CD8-positive, alpha-beta memory T cell (primary cell): ENCODE results near the gene PSAT1. TPM values are rescaled to one million over a fixed set of nuclear protein-coding genes. Genes with fewer than 3 reads are reported as not detected.

Experiments used
- CTCF ChIA-PET: fragments of 350-600 bp; sonication (Branson Sonifier 250); formaldehyde crosslinking; loops from one replicate; lab custom pipeline; 2021; ENCODE audit warnings: antibody characterized with exemption; lab: Charles Lee
- POLR2A ChIA-PET: fragments of 350-600 bp; sonication (Branson Sonifier 250); formaldehyde crosslinking; loops from one replicate; lab custom pipeline; 2021; ENCODE audit warnings: antibody characterized with exemption; lab: Charles Lee
- DNase-seq, 5 donors: peaks; one replicate each; pipeline versions ENCODE4 v3.0.0 to v3.0.0-alpha.2; 2020 to 2022; ENCODE audit warnings: mixed read lengths in 1 of 5
- H3K27ac ChIP-seq: one replicate; pipeline ENCODE4 v1.7.0; 2013; ENCODE audit warnings: low read depth, mild to moderate bottlenecking, low read length, moderate library complexity
- H3K27me3 ChIP-seq: 2 replicates; pipeline ENCODE4 v1.7.0; 2013; ENCODE audit warnings: low read length, mild to moderate bottlenecking; ENCODE audit not compliant: insufficient read depth, poor library complexity, severe bottlenecking
- H3K36me3 ChIP-seq: 2 replicates; pipeline ENCODE4 v1.7.0; 2013; ENCODE audit warnings: mild to moderate bottlenecking, low read length, moderate library complexity; ENCODE audit not compliant: insufficient read depth
- H3K4me1 ChIP-seq: 2 replicates; pipeline ENCODE4 v1.7.0; 2013; ENCODE audit warnings: mild to moderate bottlenecking, low read length, moderate library complexity; ENCODE audit not compliant: insufficient read depth
- H3K4me3 ChIP-seq: 2 replicates; pipeline ENCODE4 v1.7.0; 2013; ENCODE audit warnings: mild to moderate bottlenecking, low read length
- H3K9me3 ChIP-seq: 2 replicates; pipeline ENCODE4 v1.7.0; 2013; ENCODE audit warnings: mild to moderate bottlenecking, low read length
- H3K27ac Mint-ChIP-seq, 8 donors: one replicate each; pipeline ENCODE4 v1.8.0; 2020 to 2021; ENCODE audit warnings: mixed read lengths in 8 of 8, mild to moderate bottlenecking in 6 of 8, inconsistent platforms in 3 of 8, moderate library complexity in 3 of 8
- H3K27me3 Mint-ChIP-seq, 2 donors: one replicate each; pipeline ENCODE4 v1.8.0; 2020 to 2021; ENCODE audit warnings: mixed read lengths in 2 of 2, mild to moderate bottlenecking in 1 of 2, moderate library complexity in 1 of 2
- H3K36me3 Mint-ChIP-seq, 3 donors: one replicate each; pipeline ENCODE4 v1.8.0; 2020 to 2021; ENCODE audit warnings: mixed read lengths in 3 of 3, inconsistent platforms in 1 of 3, mild to moderate bottlenecking in 1 of 3
- H3K4me1 Mint-ChIP-seq, 3 donors: one replicate each; pipeline ENCODE4 v1.8.0; 2020 to 2021; ENCODE audit warnings: mixed read lengths in 3 of 3, inconsistent platforms in 1 of 3, mild to moderate bottlenecking in 1 of 3
- H3K4me3 Mint-ChIP-seq, 7 donors: one replicate each; pipeline ENCODE4 v1.8.0; 2020 to 2021; ENCODE audit warnings: mixed read lengths in 7 of 7, mild to moderate bottlenecking in 6 of 7, moderate library complexity in 4 of 7, inconsistent platforms in 2 of 7
- H3K9me3 Mint-ChIP-seq, 5 donors: one replicate each; pipeline ENCODE4 v1.8.0; 2020 to 2022; ENCODE audit warnings: mixed read lengths in 5 of 5, mild to moderate bottlenecking in 3 of 5, moderate library complexity in 2 of 5, inconsistent platforms in 1 of 5
- polyA plus RNA-seq: library from polyadenylated mRNA; unstranded; fragments of 300-500 nt; fragmentation: Illumina TruSeq; gene quantifications from one replicate; pipeline ENCODE4 v1.2.3, GENCODE V29; 2021
- total RNA-seq, 2 experiments: library from RNA; stranded (reverse); gene quantifications; one replicate each; pipeline ENCODE4 v1.2.3, GENCODE V29; 2021

PSAT1 gene
- total and polyA plus RNA-seq, 3 experiments from 2014 or later: 11.6 to 93.4 (median 89.0) TPM

GRCh38 chr9:78354324-78354973 lies 57.5 kb downstream of the PSAT1 start:
- H3K4me3 ChIP-seq: no peak overlapping the region
- no peak for DNase-seq
- no peaks in the 10 kb centered on the region for H3K36me3 Mint-ChIP-seq
- no peaks in the 10 kb centered on the region for H3K36me3 ChIP-seq
- H3K9me3 Mint-ChIP-seq: no peaks in the 10 kb centered on the region
- H3K4me1 ChIP-seq: peaks cover 8% of the 10 kb centered on the region
- no peak overlapping the region for H3K27ac Mint-ChIP-seq
- ChIA-PET POLR2A (no interaction called here), CTCF (no interaction called here)
- H3K9me3 ChIP-seq: no peaks in the 10 kb centered on the region
- H3K4me3 Mint-ChIP-seq: no peak overlapping the region
- H3K27me3 Mint-ChIP-seq: peaks cover 0 to 3% of the 10 kb centered on the region in 2 donors
- no peaks in the 10 kb centered on the region for H3K27me3 ChIP-seq
- no peak overlapping the region for H3K27ac ChIP-seq
- H3K4me1 Mint-ChIP-seq: peaks cover 11 to 19% (median 13%) of the 10 kb centered on the region in 3 donors

- Histone ChIP-seq H3K27me3 (no peaks in the 10 kb centered on the region), H3K4me3 (no peak overlapping the region), H3K9me3 (no peaks in the 10 kb centered on the region), H3K4me1 (peaks cover 8% of the 10 kb centered on the region), H3K36me3 (no peaks in the 10 kb centered on the region), H3K27ac (no peak overlapping the region)
- Mint-ChIP-seq H3K9me3 (no peaks in the 10 kb centered on the region), H3K27ac (no peak overlapping the region), H3K4me3 (no peak overlapping the region), H3K36me3 (no peaks in the 10 kb centered on the region), H3K27me3 (peaks cover 0 to 3% of the 10 kb centered on the region in 2 donors), H3K4me1 (peaks cover 11 to 19% (median 13%) of the 10 kb centered on the region in 3 donors)
- no peak for DNase-seq
- ChIA-PET CTCF (no interaction called here), POLR2A (no interaction called here)
Measured at GRCh38 chr9:78354989-78355388, 58.1 kb downstream of the PSAT1 start.

- no peaks in the 10 kb centered on the region for H3K36me3 ChIP-seq
- H3K36me3 Mint-ChIP-seq: no peaks in the 10 kb centered on the region
- CTCF ChIA-PET: interaction anchor here (1.9 kb wide), 1 partner anchor 13 kb away, joined by 5 read pairs; no protein-coding TSS in a partner anchor
Measured at GRCh38 chr9:78356634-78357033, 59.7 kb downstream of the PSAT1 start.

GRCh38 chr9:78357165-78357873 lies 60.4 kb downstream of the PSAT1 start:
- no peak overlapping the region for H3K27ac Mint-ChIP-seq
- CTCF ChIA-PET: interaction anchor here (1.9 kb wide), 1 partner anchor 12 kb away, joined by 5 read pairs; no protein-coding TSS in a partner anchor

More at GRCh38 chr9:78356634-78357033, 59.7 kb downstream of the PSAT1 start:
- Mint-ChIP-seq H3K4me3 (no peak overlapping the region), H3K27ac (no peak overlapping the region), H3K9me3 (no peaks in the 10 kb centered on the region), H3K27me3 (peaks cover 0 to 3% of the 10 kb centered on the region in 2 donors), H3K4me1 (peaks cover 8 to 10% (median 10%) of the 10 kb centered on the region in 3 donors)
- DNase-seq: no peak
- POLR2A ChIA-PET: no interaction called here
- H3K4me3 ChIP-seq: no peak overlapping the region
- no peaks in the 10 kb centered on the region for H3K9me3 ChIP-seq
- no peaks in the 10 kb centered on the region for H3K27me3 ChIP-seq
- peaks cover 7% of the 10 kb centered on the region for H3K4me1 ChIP-seq
- H3K27ac ChIP-seq: no peak overlapping the region

GRCh38 chr9:78358329-78359051 lies 61.6 kb downstream of the PSAT1 start:
- Mint-ChIP-seq H3K36me3 (no peaks in the 10 kb centered on the region), H3K4me3 (no peak overlapping the region), H3K4me1 (no peaks in the 10 kb centered on the region), H3K27ac (no peak overlapping the region), H3K9me3 (no peaks in the 10 kb centered on the region), H3K27me3 (peaks cover 0 to 3% of the 10 kb centered on the region in 2 donors)
- H3K27me3 ChIP-seq: no peaks in the 10 kb centered on the region
- H3K4me3 ChIP-seq: no peak overlapping the region
- no peaks in the 10 kb centered on the region for H3K4me1 ChIP-seq
- H3K27ac ChIP-seq: no peak overlapping the region
- no peaks in the 10 kb centered on the region for H3K9me3 ChIP-seq
- no peaks in the 10 kb centered on the region for H3K36me3 ChIP-seq
- ChIA-PET POLR2A (no interaction called here), CTCF (interaction anchor here (1.9 kb wide), 1 partner anchor 11 kb away, joined by 5 read pairs; no protein-coding TSS in a partner anchor)
- DNase-seq: no peak

More at GRCh38 chr9:78357165-78357873, 60.4 kb downstream of the PSAT1 start:
- Histone ChIP-seq H3K36me3 (no peaks in the 10 kb centered on the region), H3K4me1 (peaks cover under 1% of the 10 kb centered on the region), H3K9me3 (no peaks in the 10 kb centered on the region), H3K27ac (no peak overlapping the region), H3K4me3 (no peak overlapping the region), H3K27me3 (no peaks in the 10 kb centered on the region)
- H3K4me1 Mint-ChIP-seq: peaks cover under 1 to 3% (median 3%) of the 10 kb centered on the region in 3 donors
- peaks cover 0 to 3% of the 10 kb centered on the region in 2 donors for H3K27me3 Mint-ChIP-seq
- POLR2A ChIA-PET: no interaction called here
- no peak for DNase-seq
- H3K36me3 Mint-ChIP-seq: no peaks in the 10 kb centered on the region
- no peaks in the 10 kb centered on the region for H3K9me3 Mint-ChIP-seq
- no peak overlapping the region for H3K4me3 Mint-ChIP-seq

DNA sequence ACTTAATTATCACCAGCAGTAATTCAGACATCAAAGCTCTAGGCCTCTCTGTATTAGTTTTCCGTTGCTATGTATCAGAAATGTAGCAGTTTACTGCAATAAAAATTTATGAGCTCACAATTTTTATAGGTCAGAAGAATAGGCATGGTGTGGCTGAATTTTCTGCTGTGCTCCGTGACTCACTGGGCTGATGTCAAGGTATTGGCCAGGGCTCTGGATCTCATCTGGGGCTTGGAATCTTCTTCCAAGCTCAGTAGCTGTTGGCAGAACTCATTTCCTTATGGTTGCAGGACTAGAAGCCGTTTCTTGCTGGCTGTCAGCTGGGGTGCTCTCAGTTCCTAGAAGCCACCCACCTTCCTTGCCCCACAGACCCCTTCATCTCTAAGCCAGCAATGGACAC lies 66.3 kb downstream of the PSAT1 start:
- ChIA-PET CTCF (interaction anchor here (0.7 kb wide), 1 partner anchor 102 kb away, joined by 3 read pairs; no protein-coding TSS in a partner anchor), POLR2A (no interaction called here)
- H3K27me3 ChIP-seq: no peaks in the 10 kb centered on the region
- Mint-ChIP-seq H3K9me3 (no peaks in the 10 kb centered on the region), H3K4me1 (no peaks in the 10 kb centered on the region), H3K27ac (no peak overlapping the region), H3K36me3 (no peaks in the 10 kb centered on the region), H3K27me3 (no peaks in the 10 kb centered on the region), H3K4me3 (no peak overlapping the region)
- H3K27ac ChIP-seq: no peak overlapping the region
- no peaks in the 10 kb centered on the region for H3K9me3 ChIP-seq
- H3K4me1 ChIP-seq: no peaks in the 10 kb centered on the region
- H3K36me3 ChIP-seq: no peaks in the 10 kb centered on the region
- no peak for DNase-seq
- H3K4me3 ChIP-seq: no peak overlapping the region

DNA sequence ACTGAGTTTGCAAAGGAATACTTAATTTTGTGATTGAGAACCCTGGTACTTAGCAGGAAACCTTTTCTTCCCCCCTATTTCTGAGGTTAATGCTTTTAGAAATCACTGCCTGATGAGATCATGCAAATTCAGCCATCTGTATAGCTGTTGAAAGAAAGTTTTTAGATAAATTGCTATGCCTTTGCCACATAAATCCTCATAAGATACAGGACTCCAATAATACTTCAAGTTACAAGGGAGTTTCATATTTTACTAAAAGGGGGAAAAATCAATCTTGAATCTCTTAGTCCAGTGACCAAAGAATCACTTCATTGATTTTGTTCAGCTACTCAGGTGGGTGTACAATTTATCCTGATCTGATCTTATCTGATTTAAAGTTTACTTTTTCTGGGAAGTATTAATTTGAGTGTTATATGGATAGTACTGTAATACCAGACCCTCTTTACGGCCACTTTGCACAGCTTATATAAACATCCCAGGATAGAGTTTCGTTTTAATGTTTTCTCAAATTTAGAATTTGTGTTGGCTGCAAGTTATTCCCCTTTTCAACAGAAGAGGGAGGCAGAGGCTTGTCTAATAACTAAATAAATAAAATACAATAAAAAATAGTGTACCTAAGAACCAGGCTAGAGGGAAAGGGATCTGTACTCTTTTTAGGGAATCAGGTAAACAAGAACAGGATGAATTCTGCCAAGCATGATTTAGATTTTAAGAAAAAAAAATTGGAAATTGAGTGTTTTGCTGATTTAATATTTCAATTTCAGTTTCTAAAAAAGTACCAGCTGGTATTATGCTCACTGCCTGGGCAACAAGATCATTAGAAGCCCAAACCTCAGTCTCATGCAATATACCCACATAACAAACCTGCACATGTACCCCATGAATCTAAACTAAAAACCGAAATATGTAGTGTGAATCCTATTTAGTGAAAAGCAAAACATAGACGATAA lies 69.1 kb downstream of the PSAT1 start:
- H3K4me3 ChIP-seq: no peak overlapping the region
- no peak overlapping the region for H3K4me3 Mint-ChIP-seq
- H3K36me3 Mint-ChIP-seq: no peaks in the 10 kb centered on the region
- no peak for DNase-seq
- no peaks in the 10 kb centered on the region for H3K9me3 ChIP-seq
- H3K27ac Mint-ChIP-seq: no peak overlapping the region
- ChIA-PET POLR2A (no interaction called here), CTCF (no interaction called here)
- H3K36me3 ChIP-seq: no peaks in the 10 kb centered on the region
- H3K4me1 Mint-ChIP-seq: no peaks in the 10 kb centered on the region
- H3K4me1 ChIP-seq: no peaks in the 10 kb centered on the region
- no peaks in the 10 kb centered on the region for H3K9me3 Mint-ChIP-seq
- H3K27me3 Mint-ChIP-seq: peaks cover 2 to 19% of the 10 kb centered on the region in 2 donors
- H3K27ac ChIP-seq: no peak overlapping the region
- no peaks in the 10 kb centered on the region for H3K27me3 ChIP-seq
